ENCODE data around the gene ADAMTS20.
A peak's percentile ranks its signal among the peaks of the same experiment; 100 is the strongest.

Gene ADAMTS20

DNA sequence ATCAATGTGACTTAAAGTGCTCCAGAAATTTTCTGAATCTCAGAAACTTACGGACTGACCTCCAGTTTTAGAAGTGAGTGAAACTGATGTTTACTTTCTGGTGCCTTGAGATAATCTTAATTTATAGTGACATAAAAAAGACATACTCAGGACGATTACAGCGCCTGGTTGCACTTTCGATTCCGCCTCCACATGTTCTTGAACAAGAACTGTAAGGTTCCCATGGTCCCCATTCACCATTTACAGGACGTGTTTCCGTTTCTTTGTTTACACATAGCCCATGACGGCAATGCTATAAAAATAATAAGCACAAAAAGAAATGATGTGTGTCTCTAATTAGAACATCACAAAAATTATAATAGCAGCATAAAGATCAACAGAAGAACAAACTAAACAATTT lies 98.2 kb downstream of the ADAMTS20 start:
- in situ Hi-C loops (cut with MboI; ENCODE audit: low pct_unique_long_range_greater_than_20kb, low sequenced_read_pairs, unreplicated experiment) = no loop called here
- no peak for DNase-seq (ENCODE audit: low spot score)
- TF ChIP-seq, protein P1, sequence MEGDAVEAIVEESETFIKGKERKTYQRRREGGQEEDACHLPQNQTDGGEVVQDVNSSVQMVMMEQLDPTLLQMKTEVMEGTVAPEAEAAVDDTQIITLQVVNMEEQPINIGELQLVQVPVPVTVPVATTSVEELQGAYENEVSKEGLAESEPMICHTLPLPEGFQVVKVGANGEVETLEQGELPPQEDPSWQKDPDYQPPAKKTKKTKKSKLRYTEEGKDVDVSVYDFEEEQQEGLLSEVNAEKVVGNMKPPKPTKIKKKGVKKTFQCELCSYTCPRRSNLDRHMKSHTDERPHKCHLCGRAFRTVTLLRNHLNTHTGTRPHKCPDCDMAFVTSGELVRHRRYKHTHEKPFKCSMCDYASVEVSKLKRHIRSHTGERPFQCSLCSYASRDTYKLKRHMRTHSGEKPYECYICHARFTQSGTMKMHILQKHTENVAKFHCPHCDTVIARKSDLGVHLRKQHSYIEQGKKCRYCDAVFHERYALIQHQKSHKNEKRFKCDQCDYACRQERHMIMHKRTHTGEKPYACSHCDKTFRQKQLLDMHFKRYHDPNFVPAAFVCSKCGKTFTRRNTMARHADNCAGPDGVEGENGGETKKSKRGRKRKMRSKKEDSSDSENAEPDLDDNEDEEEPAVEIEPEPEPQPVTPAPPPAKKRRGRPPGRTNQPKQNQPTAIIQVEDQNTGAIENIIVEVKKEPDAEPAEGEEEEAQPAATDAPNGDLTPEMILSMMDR (IDR thresholded peaks at IDR 0.05; ENCODE audit: extremely low read depth, insufficient read depth, missing control alignments) = no peak

GRCh38 chr12:43444940-43445564 lies 107.0 kb downstream of the ADAMTS20 start:
- TF ChIP-seq, protein P1 (IDR thresholded peaks at IDR 0.05; ENCODE audit: extremely low read depth, insufficient read depth, missing control alignments) = peak; percentile 71
- in situ Hi-C loops (cut with MboI; ENCODE audit: low pct_unique_long_range_greater_than_20kb, low sequenced_read_pairs, unreplicated experiment) = loop anchor here (10.0 kb wide), 1 partner anchor 440 kb away; no protein-coding TSS in a partner anchor
- DNase-seq (ENCODE audit: low spot score) = peak; percentile 15

- no peak for DNase-seq (ENCODE audit: low spot score)
- in situ Hi-C loops (cut with MboI; ENCODE audit: low pct_unique_long_range_greater_than_20kb, low sequenced_read_pairs, unreplicated experiment) = no loop called here
- TF ChIP-seq, protein P1 (IDR thresholded peaks at IDR 0.05; ENCODE audit: extremely low read depth, insufficient read depth, missing control alignments) = no peak
Observed at GRCh38 chr12:43436597-43436996, 115.4 kb downstream of the ADAMTS20 start.

GRCh38 chr12:43434614-43435013 lies 117.4 kb downstream of the ADAMTS20 start:
- DNase-seq (ENCODE audit: low spot score) = no peak
- in situ Hi-C loops (cut with MboI; ENCODE audit: low pct_unique_long_range_greater_than_20kb, low sequenced_read_pairs, unreplicated experiment) = no loop called here
- TF ChIP-seq, protein P1 (IDR thresholded peaks at IDR 0.05; ENCODE audit: extremely low read depth, insufficient read depth, missing control alignments) = no peak

- in situ Hi-C loops (cut with MboI; ENCODE audit: low pct_unique_long_range_greater_than_20kb, low sequenced_read_pairs, unreplicated experiment) = no loop called here
- TF ChIP-seq, protein P1 (IDR thresholded peaks at IDR 0.05; ENCODE audit: extremely low read depth, insufficient read depth, missing control alignments) = no peak
- DNase-seq (ENCODE audit: low spot score) = no peak
Observed at GRCh38 chr12:43428088-43428600, 123.9 kb downstream of the ADAMTS20 start.

GRCh38 chr12:43425361-43425760 lies 126.6 kb downstream of the ADAMTS20 start:
- TF ChIP-seq, protein P1 (IDR thresholded peaks at IDR 0.05; ENCODE audit: extremely low read depth, insufficient read depth, missing control alignments) = no peak
- in situ Hi-C loops (cut with MboI; ENCODE audit: low pct_unique_long_range_greater_than_20kb, low sequenced_read_pairs, unreplicated experiment) = no loop called here
- DNase-seq (ENCODE audit: low spot score) = no peak

All from GM13977 (cell line).